Astrocyte (in vitro differentiated cells and primary cell): ENCODE results near the gene AMMECR1L. TPM values are rescaled to one million over a fixed set of nuclear protein-coding genes. Genes with fewer than 3 reads are reported as not detected.

ENCODE experiments used
- DNase-seq: peaks from one replicate; pipeline ENCODE4 v3.0.0-alpha.2; 2010; ENCODE audit warnings: low read depth
- FAIRE-seq: peaks from 2 replicates; lab custom pipeline; 2011; peaks lifted over from hg19 to GRCh38; lab: Jason Lieb, UNC
- H2AFZ ChIP-seq: 2 replicates; pipeline ENCODE4 v1.6.0; 2012; ENCODE audit warnings: low read depth, low read length, inconsistent platforms
- H3K27ac ChIP-seq: 2 replicates; pipeline ENCODE4 v1.5.1; 2011; ENCODE audit warnings: low read depth, low read length, inconsistent platforms
- H3K27me3 ChIP-seq: 2 replicates; pipeline ENCODE4 v1.6.0; 2011; ENCODE audit warnings: low read length, inconsistent platforms; ENCODE audit not compliant: insufficient read depth
- H3K36me3 ChIP-seq: 2 replicates; pipeline ENCODE4 v1.5.1; 2011; ENCODE audit warnings: low read length, inconsistent platforms; ENCODE audit not compliant: insufficient read depth
- H3K4me1 ChIP-seq: 2 replicates; pipeline ENCODE4 v1.5.1; 2011; ENCODE audit warnings: low read length, inconsistent platforms; ENCODE audit not compliant: insufficient read depth
- H3K4me2 ChIP-seq: 2 replicates; pipeline ENCODE4 v1.6.0; 2012; ENCODE audit warnings: low read length, inconsistent platforms
- H3K4me3 ChIP-seq: 2 replicates; pipeline ENCODE4 v1.5.1; 2011; ENCODE audit warnings: low read depth, mild to moderate bottlenecking, low read length, inconsistent platforms; ENCODE audit not compliant: insufficient read depth
- H3K79me2 ChIP-seq: 2 replicates; pipeline ENCODE4 v1.6.0; 2012; ENCODE audit warnings: mild to moderate bottlenecking, low read length, inconsistent platforms; ENCODE audit not compliant: insufficient read depth
- H3K9ac ChIP-seq: 2 replicates; pipeline ENCODE4 v1.6.0; 2012; ENCODE audit warnings: mild to moderate bottlenecking, low read length, inconsistent platforms
- H3K9me3 ChIP-seq: 2 replicates; pipeline ENCODE4 v1.5.1; 2012; ENCODE audit warnings: low read depth, mild to moderate bottlenecking, low read length, inconsistent platforms; ENCODE audit not compliant: insufficient read depth
- H4K20me1 ChIP-seq: 2 replicates; pipeline ENCODE4 v1.6.0; 2012; ENCODE audit warnings: low read length, inconsistent platforms; ENCODE audit not compliant: insufficient read depth
- H3K27ac Mint-ChIP-seq: one replicate; pipeline ENCODE4 v1.8.0; 2021; ENCODE audit warnings: mild to moderate bottlenecking, mixed read lengths; ENCODE audit not compliant: unreplicated experiment
- H3K27me3 Mint-ChIP-seq: one replicate; pipeline ENCODE4 v1.8.0; 2021; ENCODE audit warnings: low read depth, mixed read lengths; ENCODE audit not compliant: unreplicated experiment
- H3K36me3 Mint-ChIP-seq: one replicate; pipeline ENCODE4 v1.8.0; 2021; ENCODE audit warnings: low read depth, mixed read lengths; ENCODE audit not compliant: unreplicated experiment
- H3K4me1 Mint-ChIP-seq: one replicate; pipeline ENCODE4 v1.8.0; 2021; ENCODE audit warnings: low read depth, mixed read lengths; ENCODE audit not compliant: unreplicated experiment
- H3K4me3 Mint-ChIP-seq: one replicate; pipeline ENCODE4 v1.8.0; 2021; ENCODE audit warnings: mild to moderate bottlenecking, moderate library complexity, mixed read lengths; ENCODE audit not compliant: unreplicated experiment
- H3K9me3 Mint-ChIP-seq: one replicate; pipeline ENCODE4 v1.8.0; 2021; ENCODE audit warnings: mild to moderate bottlenecking, mixed read lengths; ENCODE audit not compliant: unreplicated experiment
- EZH2 ChIP-seq: IDR thresholded peaks from 2 replicates; pipeline ENCODE4 v1.6.1; 2012; ENCODE audit warnings: mild to moderate bottlenecking, low read length, inconsistent platforms; ENCODE audit not compliant: insufficient read depth
- total RNA-seq: library from RNA; stranded (reverse); gene quantifications from 2 replicates; pipeline ENCODE4 v1.2.1, GENCODE V29; 2021
- TF ChIP-seq, protein P1 (sequence below): IDR thresholded peaks from 2 replicates; pipeline ENCODE4 v1.5.1; 2011; ENCODE audit warnings: low read depth, mild to moderate bottlenecking, inconsistent platforms, low read length, moderate library complexity; ENCODE audit not compliant: insufficient read depth

AMMECR1L gene
- total RNA-seq, 1 donor from 2014 or later: 32.2 TPM

DNA sequence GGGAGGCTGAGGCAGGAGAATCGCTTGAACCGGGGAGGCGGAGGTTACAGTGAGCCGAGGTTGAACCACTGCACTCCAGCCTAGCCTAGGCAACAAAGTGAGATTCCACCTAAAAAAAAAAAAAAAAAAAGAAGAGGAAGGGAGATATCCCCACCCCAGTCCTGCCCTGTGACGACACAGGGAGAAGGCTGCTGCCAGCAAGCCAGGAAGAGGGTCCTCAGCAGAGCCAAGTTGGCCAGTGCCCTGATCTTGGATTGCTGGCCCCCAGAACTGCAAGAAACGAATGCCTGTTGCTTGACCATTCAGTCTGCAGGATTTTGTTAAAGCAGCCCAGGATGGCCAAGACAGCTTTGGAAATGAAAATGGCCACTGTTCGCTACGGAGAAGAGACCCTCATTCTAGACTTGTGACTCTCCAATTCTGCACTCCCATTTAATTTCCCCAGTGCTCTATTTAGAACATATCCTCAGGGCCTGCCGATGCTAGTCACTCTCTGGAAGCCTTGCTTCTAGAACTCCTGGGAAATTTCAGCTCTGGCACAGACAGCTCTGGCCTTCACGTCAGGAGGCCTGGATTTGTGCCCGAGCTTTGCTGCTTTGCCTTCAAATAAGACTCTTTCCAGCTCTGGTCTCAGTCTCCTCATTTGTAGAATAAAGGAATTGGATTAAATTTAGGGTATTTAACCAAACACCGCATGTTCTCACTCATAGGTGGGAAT lies 15.7 kb upstream of the AMMECR1L start:
- peaks cover 18% of the 10 kb centered on the region for H3K27me3 Mint-ChIP-seq
- Histone ChIP-seq H3K4me2 (no peak overlapping the region), H3K9me3 (no peaks in the 10 kb centered on the region), H3K79me2 (no peaks in the 10 kb centered on the region), H3K9ac (no peak overlapping the region), H3K4me3 (no peak overlapping the region), H2AFZ (no peak overlapping the region), H4K20me1 (no peaks in the 10 kb centered on the region), H3K4me1 (no peaks in the 10 kb centered on the region), H3K27ac (no peak overlapping the region), H3K36me3 (no peaks in the 10 kb centered on the region), H3K27me3 (no peaks in the 10 kb centered on the region)
- no peaks in the 10 kb centered on the region for H3K36me3 Mint-ChIP-seq
- FAIRE-seq (no peak), DNase-seq (no peak)
- H3K27ac Mint-ChIP-seq: no peak overlapping the region
- no peaks in the 10 kb centered on the region for H3K9me3 Mint-ChIP-seq
- no peaks in the 10 kb centered on the region for H3K4me1 Mint-ChIP-seq
- TF ChIP-seq, protein P1, sequence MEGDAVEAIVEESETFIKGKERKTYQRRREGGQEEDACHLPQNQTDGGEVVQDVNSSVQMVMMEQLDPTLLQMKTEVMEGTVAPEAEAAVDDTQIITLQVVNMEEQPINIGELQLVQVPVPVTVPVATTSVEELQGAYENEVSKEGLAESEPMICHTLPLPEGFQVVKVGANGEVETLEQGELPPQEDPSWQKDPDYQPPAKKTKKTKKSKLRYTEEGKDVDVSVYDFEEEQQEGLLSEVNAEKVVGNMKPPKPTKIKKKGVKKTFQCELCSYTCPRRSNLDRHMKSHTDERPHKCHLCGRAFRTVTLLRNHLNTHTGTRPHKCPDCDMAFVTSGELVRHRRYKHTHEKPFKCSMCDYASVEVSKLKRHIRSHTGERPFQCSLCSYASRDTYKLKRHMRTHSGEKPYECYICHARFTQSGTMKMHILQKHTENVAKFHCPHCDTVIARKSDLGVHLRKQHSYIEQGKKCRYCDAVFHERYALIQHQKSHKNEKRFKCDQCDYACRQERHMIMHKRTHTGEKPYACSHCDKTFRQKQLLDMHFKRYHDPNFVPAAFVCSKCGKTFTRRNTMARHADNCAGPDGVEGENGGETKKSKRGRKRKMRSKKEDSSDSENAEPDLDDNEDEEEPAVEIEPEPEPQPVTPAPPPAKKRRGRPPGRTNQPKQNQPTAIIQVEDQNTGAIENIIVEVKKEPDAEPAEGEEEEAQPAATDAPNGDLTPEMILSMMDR: no peak
- no peak for TF ChIP-seq EZH2
- H3K4me3 Mint-ChIP-seq: no peak overlapping the region

DNA sequence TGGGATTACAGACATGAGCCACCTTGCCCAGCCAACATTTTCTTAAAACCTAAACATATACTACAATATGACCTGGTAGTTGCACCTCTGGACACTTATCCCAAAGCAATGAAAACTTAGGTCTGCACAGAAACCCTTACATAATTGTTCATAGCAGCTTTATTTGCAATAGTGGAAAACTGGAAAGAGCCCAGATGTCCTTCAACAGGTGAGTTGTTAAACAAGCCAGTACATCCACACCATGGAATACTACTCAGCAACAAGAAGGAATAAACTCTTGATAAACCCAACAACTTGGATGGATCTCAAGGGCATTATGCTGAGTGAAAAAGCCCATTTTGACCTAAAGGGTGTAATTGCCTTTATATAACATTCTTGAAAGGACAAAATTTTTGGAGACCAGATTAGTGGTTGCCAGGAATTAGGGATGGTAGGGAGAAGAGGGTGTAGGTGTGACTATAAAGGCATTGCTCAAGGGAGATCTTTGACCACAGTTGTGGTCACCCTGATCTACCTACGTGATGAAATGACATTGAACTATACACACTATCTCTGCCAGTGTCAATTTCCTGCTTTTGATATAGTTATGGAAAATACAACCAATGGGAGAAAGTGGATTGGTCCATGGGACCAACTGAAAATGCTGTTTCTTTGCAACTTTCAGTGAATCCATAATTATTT lies 11.9 kb upstream of the AMMECR1L start:
- TF ChIP-seq EZH2: no peak
- TF ChIP-seq, protein P1: no peak
- H4K20me1 ChIP-seq: no peaks in the 10 kb centered on the region
- H3K27me3 ChIP-seq: no peaks in the 10 kb centered on the region
- no peak overlapping the region for H2AFZ ChIP-seq
- H3K4me1 Mint-ChIP-seq: no peaks in the 10 kb centered on the region
- H3K36me3 Mint-ChIP-seq: no peaks in the 10 kb centered on the region
- no peaks in the 10 kb centered on the region for H3K4me1 ChIP-seq
- no peak overlapping the region for H3K27ac ChIP-seq
- no peaks in the 10 kb centered on the region for H3K9me3 ChIP-seq
- H3K79me2 ChIP-seq: no peaks in the 10 kb centered on the region
- DNase-seq: no peak
- no peaks in the 10 kb centered on the region for H3K36me3 ChIP-seq
- no peak overlapping the region for H3K9ac ChIP-seq
- H3K4me3 Mint-ChIP-seq: no peak overlapping the region
- no peak for FAIRE-seq
- no peak overlapping the region for H3K4me2 ChIP-seq
- H3K4me3 ChIP-seq: no peak overlapping the region
- no peak overlapping the region for H3K27ac Mint-ChIP-seq
- H3K9me3 Mint-ChIP-seq: no peaks in the 10 kb centered on the region
- H3K27me3 Mint-ChIP-seq: peaks cover 5% of the 10 kb centered on the region

DNA sequence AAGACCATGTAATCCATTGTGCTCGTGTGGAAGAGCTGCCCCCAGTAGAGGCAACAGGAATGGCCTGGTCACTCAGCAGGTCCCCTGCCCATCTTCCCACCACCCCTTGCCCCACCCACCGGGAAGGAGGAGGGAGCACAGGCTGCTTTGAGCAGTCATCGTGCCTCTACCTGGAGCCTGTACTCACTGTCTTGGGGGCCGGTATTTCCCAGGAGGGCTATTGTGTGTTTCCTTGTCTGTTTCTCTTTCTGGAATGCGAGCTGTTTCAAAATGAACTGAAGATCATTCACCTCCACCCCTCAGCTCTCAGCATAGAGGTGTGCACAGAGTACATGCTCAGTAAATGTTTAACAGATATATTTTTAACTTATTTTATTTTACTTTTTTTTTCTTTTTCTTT lies 7.7 kb upstream of the AMMECR1L start:
- no peak overlapping the region for H3K27ac Mint-ChIP-seq
- H3K4me1 Mint-ChIP-seq: no peaks in the 10 kb centered on the region
- H3K4me3 Mint-ChIP-seq: no peak overlapping the region
- H3K4me3 ChIP-seq: no peak overlapping the region
- no peak overlapping the region for H3K27ac ChIP-seq
- H3K9ac ChIP-seq: no peak overlapping the region
- H3K36me3 ChIP-seq: no peaks in the 10 kb centered on the region
- FAIRE-seq (no peak), DNase-seq (no peak)
- peaks cover 4% of the 10 kb centered on the region for H3K36me3 Mint-ChIP-seq
- no peaks in the 10 kb centered on the region for H3K27me3 ChIP-seq
- H3K4me1 ChIP-seq: no peaks in the 10 kb centered on the region
- no peak overlapping the region for H3K4me2 ChIP-seq
- H3K9me3 ChIP-seq: no peaks in the 10 kb centered on the region
- peaks cover 3% of the 10 kb centered on the region for H3K79me2 ChIP-seq
- H4K20me1 ChIP-seq: no peaks in the 10 kb centered on the region
- TF ChIP-seq, protein P1: no peak
- TF ChIP-seq EZH2: no peak
- H3K27me3 Mint-ChIP-seq: peaks cover 2% of the 10 kb centered on the region
- no peak overlapping the region for H2AFZ ChIP-seq
- H3K9me3 Mint-ChIP-seq: no peaks in the 10 kb centered on the region
